Measurements from ENCODE around the gene MEGF10.
"Not testable (repeated sequence)": the region's sequence is repeated elsewhere in the genome, so short reads cannot be mapped to it uniquely, and the experiment has no call there.

The MEGF10 gene

DNA sequence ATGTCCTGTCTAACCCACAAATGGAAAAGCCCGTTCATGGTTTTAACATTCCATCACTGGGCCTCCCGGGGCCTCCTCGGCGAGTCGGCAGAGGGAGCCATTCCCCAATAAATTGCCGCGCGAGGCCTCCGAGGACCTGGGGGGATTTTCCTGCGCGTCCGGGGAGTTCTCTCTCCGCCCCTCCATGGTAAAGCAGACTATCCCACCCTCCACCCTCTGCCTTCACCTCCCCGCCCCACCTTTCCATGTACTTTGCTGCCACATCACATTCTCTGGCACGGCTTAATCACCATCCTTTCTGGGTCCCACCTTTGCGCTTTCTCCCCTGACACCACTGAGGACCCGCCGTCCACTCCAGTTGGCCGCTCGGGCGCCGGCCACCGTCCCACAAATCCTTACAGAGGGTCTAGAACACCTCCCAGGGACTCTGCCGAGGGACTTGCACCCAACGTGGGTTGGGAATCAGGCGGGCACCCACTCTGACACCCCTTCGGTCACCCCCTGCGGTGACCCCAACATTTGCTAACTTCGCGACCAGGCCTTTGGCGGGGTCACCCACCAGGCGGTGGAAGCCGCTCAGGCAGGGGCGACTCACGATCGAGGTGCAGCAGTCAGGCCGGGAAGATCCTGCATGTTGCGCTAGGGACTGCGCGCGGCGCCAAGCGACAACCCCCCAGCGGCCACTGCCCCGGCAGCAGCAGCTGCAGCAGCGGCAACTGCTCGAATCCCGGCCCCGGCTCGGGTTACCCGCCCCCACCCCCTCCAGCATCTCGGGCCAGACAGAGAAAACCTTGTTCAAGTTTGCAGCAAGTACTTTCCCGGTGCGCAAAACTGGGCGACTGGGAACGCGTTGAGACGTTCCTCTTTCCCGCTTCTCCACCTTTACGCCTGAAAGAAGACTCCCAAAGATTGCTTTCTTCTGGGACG is at the start of gene MEGF10:
Gene MEGF10, plus strand, starts transcription at position 778 of the 927 bp plus-strand sequence. CDS start 40,513 bp downstream, outside the sequence.
- H3K4me3 ChIP-seq (ENCODE audit: low read depth in 1 of 5, low read length in 5 of 5) = no peak within 1 kb of the TSS
- H3K27ac ChIP-seq (ENCODE audit: low read depth, low read length) = no peak within 1 kb of the TSS
- no peaks in the 10 kb centered on the region for H3K36me3 ChIP-seq (ENCODE audit: control insufficient read depth in 5 of 5, insufficient read depth in 5 of 5, low read length in 5 of 5)
- H3K9me3 ChIP-seq (ENCODE audit: control insufficient read depth in 5 of 5, low read length in 5 of 5) = peaks cover 0 to 10% (median 2%) of the 10 kb centered on the region in 5 donors
- no peak within 1 kb of the TSS for H3K9ac ChIP-seq (ENCODE audit: low read length in 5 of 5)
- peaks cover 0 to 11% (median 8%) of the 10 kb centered on the region in 5 donors for H3K4me1 ChIP-seq (ENCODE audit: control insufficient read depth in 5 of 5, insufficient read depth in 5 of 5, low read length in 5 of 5)
- H3K27me3 ChIP-seq (ENCODE audit: control insufficient read depth in 5 of 5, insufficient read depth in 4 of 5, low read length in 5 of 5) = peaks cover 8 to 26% (median 17%) of the 10 kb centered on the region in 5 donors

- Histone ChIP-seq H3K36me3 (ENCODE audit: control insufficient read depth in 5 of 5, insufficient read depth in 5 of 5, low read length in 5 of 5) (no peaks in the 10 kb centered on the region), H3K9me3 (ENCODE audit: control insufficient read depth in 5 of 5, low read length in 5 of 5) (peaks cover 0 to 6% (median 5%) of the 10 kb centered on the region in 5 donors), H3K27ac (ENCODE audit: low read depth, low read length) (no peak overlapping the region), H3K4me1 (ENCODE audit: control insufficient read depth in 5 of 5, insufficient read depth in 5 of 5, low read length in 5 of 5) (no peaks in the 10 kb centered on the region), H3K27me3 (ENCODE audit: control insufficient read depth in 5 of 5, insufficient read depth in 4 of 5, low read length in 5 of 5) (no peaks in the 10 kb centered on the region), H3K9ac (ENCODE audit: low read length in 5 of 5) (no peak overlapping the region), H3K4me3 (ENCODE audit: low read depth in 1 of 5, low read length in 5 of 5) (no peak overlapping the region)
Observed at GRCh38 chr5:127243011-127243410, 47.6 kb upstream of the MEGF10 start.

DNA sequence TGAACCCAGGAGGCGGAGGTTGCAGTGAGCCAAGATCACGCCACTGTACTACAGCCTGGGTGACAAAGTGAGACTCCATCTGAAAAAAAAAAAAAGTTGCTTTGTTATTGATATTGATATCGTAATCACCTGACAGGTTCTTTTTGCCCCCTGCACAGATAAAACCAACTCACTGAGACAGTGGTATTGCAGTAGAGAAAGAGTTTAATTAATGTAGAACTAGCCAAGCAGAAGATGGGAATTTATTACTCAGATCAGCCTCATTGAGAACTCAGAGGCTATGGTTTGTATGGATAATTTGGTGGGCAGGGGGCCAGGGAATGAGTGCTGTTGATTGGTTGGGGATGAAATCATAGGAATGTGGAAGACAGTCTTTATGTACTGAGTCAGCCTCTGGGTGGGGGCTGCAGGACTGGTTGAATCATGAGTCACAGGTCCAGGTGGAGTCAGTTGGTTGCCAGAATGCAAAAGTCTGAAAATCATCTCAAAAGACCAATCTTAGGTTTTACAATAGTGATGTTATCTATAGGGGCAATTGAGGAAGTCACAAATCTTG is 35.8 kb upstream of the MEGF10 start:
- no peak overlapping the region for H3K27ac ChIP-seq (ENCODE audit: low read depth, low read length)
- peaks cover under 1 to 13% (median 8%) of the 10 kb centered on the region in 5 donors for H3K9me3 ChIP-seq (ENCODE audit: control insufficient read depth in 5 of 5, low read length in 5 of 5)
- no peak overlapping the region for H3K4me3 ChIP-seq (ENCODE audit: low read depth in 1 of 5, low read length in 5 of 5)
- H3K9ac ChIP-seq (ENCODE audit: low read length in 5 of 5) = no peak overlapping the region
- no peaks in the 10 kb centered on the region for H3K36me3 ChIP-seq (ENCODE audit: control insufficient read depth in 5 of 5, insufficient read depth in 5 of 5, low read length in 5 of 5)
- no peaks in the 10 kb centered on the region for H3K27me3 ChIP-seq (ENCODE audit: control insufficient read depth in 5 of 5, insufficient read depth in 4 of 5, low read length in 5 of 5)
- no peaks in the 10 kb centered on the region for H3K4me1 ChIP-seq (ENCODE audit: control insufficient read depth in 5 of 5, insufficient read depth in 5 of 5, low read length in 5 of 5)

GRCh38 chr5:127256886-127257597 is 33.6 kb upstream of the MEGF10 start:
- Histone ChIP-seq H3K9ac (ENCODE audit: low read length in 5 of 5) (no peak overlapping the region), H3K4me3 (ENCODE audit: low read depth in 1 of 5, low read length in 5 of 5) (no peak overlapping the region), H3K27ac (ENCODE audit: low read depth, low read length) (no peak overlapping the region), H3K4me1 (ENCODE audit: control insufficient read depth in 5 of 5, insufficient read depth in 5 of 5, low read length in 5 of 5) (no peaks in the 10 kb centered on the region), H3K9me3 (ENCODE audit: control insufficient read depth in 5 of 5, low read length in 5 of 5) (peaks cover 0 to 13% (median 8%) of the 10 kb centered on the region in 5 donors), H3K36me3 (ENCODE audit: control insufficient read depth in 5 of 5, insufficient read depth in 5 of 5, low read length in 5 of 5) (no peaks in the 10 kb centered on the region), H3K27me3 (ENCODE audit: control insufficient read depth in 5 of 5, insufficient read depth in 4 of 5, low read length in 5 of 5) (no peaks in the 10 kb centered on the region)

- H3K36me3 ChIP-seq (ENCODE audit: control insufficient read depth in 5 of 5, insufficient read depth in 5 of 5, low read length in 5 of 5) = no peaks in the 10 kb centered on the region
- H3K9ac ChIP-seq (ENCODE audit: low read length in 5 of 5) = no peak overlapping the region
- no peaks in the 10 kb centered on the region for H3K4me1 ChIP-seq (ENCODE audit: control insufficient read depth in 5 of 5, insufficient read depth in 5 of 5, low read length in 5 of 5)
- peaks cover 0 to 2% (median 0%) of the 10 kb centered on the region in 5 donors for H3K9me3 ChIP-seq (ENCODE audit: control insufficient read depth in 5 of 5, low read length in 5 of 5)
- no peak overlapping the region for H3K27ac ChIP-seq (ENCODE audit: low read depth, low read length)
- H3K4me3 ChIP-seq (ENCODE audit: low read depth in 1 of 5, low read length in 5 of 5) = no peak overlapping the region
- no peaks in the 10 kb centered on the region for H3K27me3 ChIP-seq (ENCODE audit: control insufficient read depth in 5 of 5, insufficient read depth in 4 of 5, low read length in 5 of 5)
Observed at GRCh38 chr5:127260686-127261085, 29.9 kb upstream of the MEGF10 start.

DNA sequence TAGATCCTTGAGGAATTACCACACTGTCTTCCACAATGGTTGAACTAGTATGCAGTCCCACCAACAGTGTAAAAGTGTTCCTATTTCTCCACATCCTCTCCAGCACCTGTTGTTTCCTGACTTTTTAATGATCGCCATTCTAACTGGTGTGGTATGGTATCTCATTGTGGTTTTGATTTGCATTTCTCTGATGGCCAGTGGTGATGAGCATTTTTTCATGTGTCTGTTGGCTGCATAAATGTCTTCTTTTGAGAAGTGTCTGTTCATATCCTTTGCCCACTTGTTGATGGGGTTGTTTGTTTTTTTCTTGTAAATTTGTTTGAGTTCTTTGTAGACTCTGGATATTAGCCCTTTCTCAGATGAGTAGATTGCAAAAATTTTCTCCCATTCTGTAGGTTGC is 25.1 kb upstream of the MEGF10 start:
- H3K4me3 ChIP-seq (ENCODE audit: low read depth in 1 of 5, low read length in 5 of 5); H3K9ac ChIP-seq (ENCODE audit: low read length in 5 of 5); H3K27ac ChIP-seq (ENCODE audit: low read depth, low read length); H3K36me3 ChIP-seq (ENCODE audit: control insufficient read depth in 5 of 5, insufficient read depth in 5 of 5, low read length in 5 of 5); H3K9me3 ChIP-seq (ENCODE audit: control insufficient read depth in 5 of 5, low read length in 5 of 5); H3K4me1 ChIP-seq (ENCODE audit: control insufficient read depth in 5 of 5, insufficient read depth in 5 of 5, low read length in 5 of 5); H3K27me3 ChIP-seq (ENCODE audit: control insufficient read depth in 5 of 5, insufficient read depth in 4 of 5, low read length in 5 of 5): not testable (repeated sequence)

DNA sequence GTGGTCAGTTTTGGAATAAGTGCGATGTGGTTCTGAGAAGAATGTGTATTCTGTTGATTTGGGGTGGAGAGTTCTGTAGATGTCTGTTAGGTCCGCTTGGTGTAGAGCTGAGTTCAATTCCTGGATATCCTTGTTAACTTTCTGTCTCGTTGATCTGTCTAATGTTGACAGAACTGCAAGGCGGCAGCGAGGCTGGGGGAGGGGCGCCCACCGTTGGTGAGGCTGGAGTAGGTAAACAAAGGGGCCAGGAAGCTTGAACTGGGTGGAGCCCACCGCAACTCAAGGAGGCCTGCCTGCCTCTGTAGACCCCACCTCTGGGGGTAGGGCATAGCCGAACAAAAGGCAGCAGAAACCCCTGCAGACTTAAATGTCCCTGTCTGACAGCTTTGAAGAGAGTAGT is 22.3 kb upstream of the MEGF10 start:
- H3K27me3 ChIP-seq (ENCODE audit: control insufficient read depth in 5 of 5, insufficient read depth in 4 of 5, low read length in 5 of 5); H3K9me3 ChIP-seq (ENCODE audit: control insufficient read depth in 5 of 5, low read length in 5 of 5); H3K4me1 ChIP-seq (ENCODE audit: control insufficient read depth in 5 of 5, insufficient read depth in 5 of 5, low read length in 5 of 5); H3K9ac ChIP-seq (ENCODE audit: low read length in 5 of 5); H3K36me3 ChIP-seq (ENCODE audit: control insufficient read depth in 5 of 5, insufficient read depth in 5 of 5, low read length in 5 of 5); H3K4me3 ChIP-seq (ENCODE audit: low read depth in 1 of 5, low read length in 5 of 5); H3K27ac ChIP-seq (ENCODE audit: low read depth, low read length): not testable (repeated sequence)

- not testable (repeated sequence) for H3K9ac ChIP-seq (ENCODE audit: low read length in 5 of 5); H3K36me3 ChIP-seq (ENCODE audit: control insufficient read depth in 5 of 5, insufficient read depth in 5 of 5, low read length in 5 of 5); H3K4me3 ChIP-seq (ENCODE audit: low read depth in 1 of 5, low read length in 5 of 5); H3K27me3 ChIP-seq (ENCODE audit: control insufficient read depth in 5 of 5, insufficient read depth in 4 of 5, low read length in 5 of 5); H3K4me1 ChIP-seq (ENCODE audit: control insufficient read depth in 5 of 5, insufficient read depth in 5 of 5, low read length in 5 of 5); H3K27ac ChIP-seq (ENCODE audit: low read depth, low read length); H3K9me3 ChIP-seq (ENCODE audit: control insufficient read depth in 5 of 5, low read length in 5 of 5)
Observed at GRCh38 chr5:127270713-127271112, 19.9 kb upstream of the MEGF10 start.

GRCh38 chr5:127275641-127276193 is 14.9 kb upstream of the MEGF10 start:
- Histone ChIP-seq H3K4me3 (ENCODE audit: low read depth in 1 of 5, low read length in 5 of 5) (no peak overlapping the region), H3K27ac (ENCODE audit: low read depth, low read length) (no peak overlapping the region), H3K9me3 (ENCODE audit: control insufficient read depth in 5 of 5, low read length in 5 of 5) (peaks cover 0 to 4% (median 2%) of the 10 kb centered on the region in 5 donors), H3K27me3 (ENCODE audit: control insufficient read depth in 5 of 5, insufficient read depth in 4 of 5, low read length in 5 of 5) (peaks cover 0 to 5% (median 0%) of the 10 kb centered on the region in 5 donors), H3K36me3 (ENCODE audit: control insufficient read depth in 5 of 5, insufficient read depth in 5 of 5, low read length in 5 of 5) (no peaks in the 10 kb centered on the region), H3K9ac (ENCODE audit: low read length in 5 of 5) (no peak overlapping the region), H3K4me1 (ENCODE audit: control insufficient read depth in 5 of 5, insufficient read depth in 5 of 5, low read length in 5 of 5) (no peaks in the 10 kb centered on the region)

All from subcutaneous abdominal adipose tissue (tissue), 5 donors.